ENCODE results near the gene AFAP1L1. TPM values are rescaled to one million over a fixed set of nuclear protein-coding genes. Genes with fewer than 3 reads are reported as not detected.

Gene AFAP1L1
- polyA plus RNA-seq, 1 experiment = 1.3 TPM

DNA sequence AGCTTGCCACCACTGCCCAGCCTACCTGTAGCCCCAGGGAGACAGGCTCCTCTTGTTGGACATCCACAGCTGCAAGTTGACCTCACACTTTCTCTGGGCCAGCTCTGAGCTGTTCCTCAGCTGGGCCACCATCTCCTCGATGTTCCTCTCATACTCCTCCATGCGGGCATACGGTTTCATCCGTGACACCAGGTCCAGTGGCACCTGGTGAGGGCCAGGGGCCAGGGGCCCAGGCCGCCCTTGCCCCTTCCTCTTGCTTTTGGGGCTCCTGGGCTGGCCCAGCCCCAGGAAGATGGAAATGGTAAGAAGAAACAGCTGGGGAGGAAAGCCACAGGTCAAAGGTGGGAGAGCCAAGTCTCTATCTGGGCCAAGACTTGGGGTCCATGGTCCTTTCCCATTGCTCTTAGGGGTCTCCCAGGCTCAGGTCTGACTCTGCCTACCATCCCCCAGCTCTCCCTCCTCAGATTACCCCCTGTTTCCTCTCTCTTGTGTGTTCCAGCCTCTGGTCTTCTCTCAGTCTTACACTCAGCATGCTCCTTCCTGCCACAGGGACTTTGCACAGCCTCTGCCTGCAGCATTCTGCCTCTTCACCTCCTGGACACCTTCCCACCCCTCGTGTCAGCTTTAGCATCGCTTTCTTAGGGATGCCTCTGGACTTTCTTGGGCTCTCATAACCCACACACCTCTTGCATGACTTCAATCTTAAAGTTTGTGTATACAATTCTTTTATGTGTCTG lies 105.2 kb downstream of the AFAP1L1 start:
- Histone ChIP-seq H3K4me3 (ENCODE audit: low read depth, low read length) (no peak overlapping the region), H3K36me3 (ENCODE audit: control insufficient read depth, insufficient read depth, low read length) (no peaks in the 10 kb centered on the region), H3K27me3 (ENCODE audit: control insufficient read depth, insufficient read depth, low read length) (peaks cover 1% of the 10 kb centered on the region; the same call in 1 of the 2 replicates)
- TF ChIP-seq, protein P1, sequence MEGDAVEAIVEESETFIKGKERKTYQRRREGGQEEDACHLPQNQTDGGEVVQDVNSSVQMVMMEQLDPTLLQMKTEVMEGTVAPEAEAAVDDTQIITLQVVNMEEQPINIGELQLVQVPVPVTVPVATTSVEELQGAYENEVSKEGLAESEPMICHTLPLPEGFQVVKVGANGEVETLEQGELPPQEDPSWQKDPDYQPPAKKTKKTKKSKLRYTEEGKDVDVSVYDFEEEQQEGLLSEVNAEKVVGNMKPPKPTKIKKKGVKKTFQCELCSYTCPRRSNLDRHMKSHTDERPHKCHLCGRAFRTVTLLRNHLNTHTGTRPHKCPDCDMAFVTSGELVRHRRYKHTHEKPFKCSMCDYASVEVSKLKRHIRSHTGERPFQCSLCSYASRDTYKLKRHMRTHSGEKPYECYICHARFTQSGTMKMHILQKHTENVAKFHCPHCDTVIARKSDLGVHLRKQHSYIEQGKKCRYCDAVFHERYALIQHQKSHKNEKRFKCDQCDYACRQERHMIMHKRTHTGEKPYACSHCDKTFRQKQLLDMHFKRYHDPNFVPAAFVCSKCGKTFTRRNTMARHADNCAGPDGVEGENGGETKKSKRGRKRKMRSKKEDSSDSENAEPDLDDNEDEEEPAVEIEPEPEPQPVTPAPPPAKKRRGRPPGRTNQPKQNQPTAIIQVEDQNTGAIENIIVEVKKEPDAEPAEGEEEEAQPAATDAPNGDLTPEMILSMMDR (IDR thresholded peaks at IDR 0.05; ENCODE audit: insufficient read depth, low read depth, low read length) = no peak
- ChIA-PET POLR2A (no interaction called here), CTCF (interaction anchor here (1.4 to 17.0 kb wide), 4 partner anchors 10 to 186 kb away, joined by 3 to 289 read pairs (median 148); no protein-coding TSS in a partner anchor)
- DNase-seq (ENCODE audit: low read depth) = no peak

DNA sequence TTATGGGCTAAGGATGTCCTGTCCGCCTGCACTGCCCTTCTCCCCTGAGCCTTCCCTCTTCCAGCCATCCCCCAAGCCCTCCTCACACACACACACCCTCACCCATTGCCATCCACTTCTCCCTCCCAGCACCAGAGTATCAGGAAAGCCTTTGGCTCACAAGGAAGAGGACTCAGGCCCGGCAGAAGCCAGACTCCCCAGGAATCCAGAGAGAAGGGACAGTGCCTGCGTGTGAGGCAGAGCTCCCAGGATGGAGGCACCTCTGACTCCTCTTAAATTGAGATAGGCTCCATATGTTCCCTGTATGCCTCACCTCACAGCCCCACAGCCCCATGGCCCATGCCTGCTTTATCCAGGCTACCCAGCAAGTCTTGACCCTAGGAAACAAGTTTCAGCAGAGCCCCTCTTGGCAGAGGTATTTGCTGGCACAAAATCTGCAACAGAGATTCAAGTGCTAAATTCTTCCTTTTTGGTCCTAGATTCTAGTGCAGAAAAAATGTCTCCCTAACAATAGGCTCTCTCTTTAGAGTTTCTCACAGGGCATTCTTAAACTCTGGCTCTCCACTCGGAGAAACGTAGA lies 106.7 kb downstream of the AFAP1L1 start:
- POLR2A ChIA-PET = no interaction called here

GRCh38 chr5:149379177-149379761 lies 107.6 kb downstream of the AFAP1L1 start, which contains the start of gene IL17B:
IL17B (minus strand) TSS chr5:149379292; CDS start chr5:149379225, 67 bp downstream.
- Histone ChIP-seq H3K27me3 (ENCODE audit: control insufficient read depth, insufficient read depth, low read length) (peaks cover 1% of the 10 kb centered on the region; the same call in 1 of the 2 replicates), H3K4me3 (ENCODE audit: low read depth, low read length) (no peak within 1 kb of the TSS), H3K36me3 (ENCODE audit: control insufficient read depth, insufficient read depth, low read length) (no peaks in the 10 kb centered on the region)
- TF ChIP-seq, protein P1 (IDR thresholded peaks at IDR 0.05; ENCODE audit: insufficient read depth, low read depth, low read length) = no peak
- CTCF ChIA-PET = interaction anchor here (0.8 to 14.2 kb wide), 6 partner anchors 8 to 110 kb away, joined by 3 to 257 read pairs (median 3); no protein-coding TSS in a partner anchor
- POLR2A ChIA-PET = no interaction called here
- DNase-seq (ENCODE audit: low read depth) = no peak

More for the DNA sequence above, 106.7 kb downstream of the AFAP1L1 start:
- DNase-seq (ENCODE audit: low read depth) = no peak
- Histone ChIP-seq H3K36me3 (ENCODE audit: control insufficient read depth, insufficient read depth, low read length) (no peaks in the 10 kb centered on the region), H3K27me3 (ENCODE audit: control insufficient read depth, insufficient read depth, low read length) (peaks cover 1% of the 10 kb centered on the region; the same call in 1 of the 2 replicates), H3K4me3 (ENCODE audit: low read depth, low read length) (no peak overlapping the region)
- CTCF ChIA-PET = interaction anchor here (5.5 to 14.2 kb wide), 2 partner anchors 11 to 54 kb away, joined by 39 to 257 read pairs; no protein-coding TSS in a partner anchor
- TF ChIP-seq, protein P1 (IDR thresholded peaks at IDR 0.05; ENCODE audit: insufficient read depth, low read depth, low read length) = no peak

DNA sequence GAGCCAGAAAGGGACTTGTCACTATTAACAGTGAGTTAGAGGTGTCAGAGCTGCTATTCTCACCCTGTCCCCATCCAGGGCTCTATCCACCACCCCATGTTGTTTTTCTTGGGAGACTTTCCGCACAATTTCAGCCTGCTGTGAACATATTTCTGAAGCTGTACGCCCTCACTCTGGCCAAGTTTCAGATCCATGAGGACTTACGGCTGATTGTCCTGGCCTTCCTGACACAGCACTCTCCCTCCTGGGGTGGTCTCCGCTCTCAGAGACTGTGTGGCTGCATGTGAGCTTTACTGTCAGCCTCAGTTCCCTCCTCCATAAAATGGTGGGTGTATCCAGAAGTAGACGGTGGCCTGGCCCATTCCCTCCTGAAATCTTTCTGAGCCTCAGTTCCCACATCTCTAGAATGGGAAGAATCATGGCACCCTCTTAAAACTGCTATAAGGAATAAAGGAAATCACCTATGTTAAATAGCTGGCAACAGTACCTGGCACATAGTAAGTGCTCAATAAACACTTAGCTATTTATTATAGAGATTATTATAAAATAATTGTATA lies 108.2 kb downstream of the AFAP1L1 start:
- ChIA-PET POLR2A (no interaction called here), CTCF (interaction anchor here (0.6 to 14.2 kb wide), 6 partner anchors 8 to 62 kb away, joined by 3 to 257 read pairs (median 3); no protein-coding TSS in a partner anchor)
- no peaks in the 10 kb centered on the region for H3K36me3 ChIP-seq (ENCODE audit: control insufficient read depth, insufficient read depth, low read length)
- DNase-seq (ENCODE audit: low read depth) = no peak
- TF ChIP-seq, protein P1 (IDR thresholded peaks at IDR 0.05; ENCODE audit: insufficient read depth, low read depth, low read length) = no peak
- H3K27me3 ChIP-seq (ENCODE audit: control insufficient read depth, insufficient read depth, low read length) = peaks cover 1% of the 10 kb centered on the region; the same call in 1 of the 2 replicates
- H3K4me3 ChIP-seq (ENCODE audit: low read depth, low read length) = no peak overlapping the region
